ENCODE measurements around the gene CCDC106.

CCDC106 gene

DNA sequence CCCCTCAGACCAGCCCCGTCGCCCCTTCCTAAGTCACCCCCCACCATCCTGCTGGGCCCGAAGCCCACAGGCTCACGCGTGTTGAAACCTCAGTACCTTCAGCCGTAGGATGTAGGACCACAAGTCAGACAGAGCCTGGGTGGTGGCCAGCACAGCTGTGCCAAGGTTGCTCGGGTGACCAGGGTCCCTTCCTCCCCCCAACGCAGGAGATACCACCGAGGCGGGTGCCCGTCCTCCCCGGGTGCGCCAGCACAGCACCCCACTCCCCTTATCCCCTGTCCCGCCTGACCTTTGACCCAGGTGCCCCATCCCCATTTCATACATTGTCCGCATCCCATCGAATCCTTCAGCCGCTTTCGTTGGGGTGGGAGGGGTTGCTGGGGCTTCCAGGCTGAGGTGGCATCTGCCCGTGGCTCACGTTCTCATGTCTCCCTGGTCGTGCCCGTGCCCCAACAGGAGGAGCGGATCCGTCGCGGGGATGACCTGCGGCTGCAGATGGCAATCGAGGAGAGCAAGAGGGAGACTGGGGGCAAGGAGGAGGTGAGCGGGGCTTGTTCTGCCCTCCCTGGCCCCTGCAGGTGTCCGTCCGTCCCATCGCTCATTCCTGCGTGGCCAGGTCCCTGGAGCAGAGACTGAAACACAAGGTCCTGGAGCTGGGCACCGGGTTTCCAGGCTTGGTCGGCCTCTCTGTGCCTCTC, 41.5 kb downstream of the CCDC106 start:
- Histone ChIP-seq H3K4me3 (ENCODE audit: low read length) (no peak overlapping the region), H3K36me3 (ENCODE audit: insufficient read depth, low read length) (peaks cover 71% of the 10 kb centered on the region), H3K27ac (ENCODE audit: low read depth, low read length) (no peak overlapping the region), H3K9me3 (ENCODE audit: insufficient read depth, low read depth, low read length) (no peaks in the 10 kb centered on the region), H3K4me1 (ENCODE audit: insufficient read depth, low read length) (no peaks in the 10 kb centered on the region), H3K27me3 (ENCODE audit: insufficient read depth, low read length) (no peaks in the 10 kb centered on the region), H3K9ac (ENCODE audit: low read depth, low read length) (no peak overlapping the region)
- 97% methylated on average over 35 of the region's 35 CpGs for WGBS

- Histone ChIP-seq H3K9ac (ENCODE audit: low read depth, low read length) (no peak overlapping the region), H3K9me3 (ENCODE audit: insufficient read depth, low read depth, low read length) (no peaks in the 10 kb centered on the region), H3K4me1 (ENCODE audit: insufficient read depth, low read length) (no peaks in the 10 kb centered on the region), H3K27me3 (ENCODE audit: insufficient read depth, low read length) (no peaks in the 10 kb centered on the region), H3K36me3 (ENCODE audit: insufficient read depth, low read length) (peaks cover 70% of the 10 kb centered on the region), H3K27ac (ENCODE audit: low read depth, low read length) (no peak overlapping the region), H3K4me3 (ENCODE audit: low read length) (no peak overlapping the region)
- 95% methylated on average over 25 of the region's 25 CpGs for WGBS
Observed at GRCh38 chr19:55690109-55690768, 42.2 kb downstream of the CCDC106 start.

DNA sequence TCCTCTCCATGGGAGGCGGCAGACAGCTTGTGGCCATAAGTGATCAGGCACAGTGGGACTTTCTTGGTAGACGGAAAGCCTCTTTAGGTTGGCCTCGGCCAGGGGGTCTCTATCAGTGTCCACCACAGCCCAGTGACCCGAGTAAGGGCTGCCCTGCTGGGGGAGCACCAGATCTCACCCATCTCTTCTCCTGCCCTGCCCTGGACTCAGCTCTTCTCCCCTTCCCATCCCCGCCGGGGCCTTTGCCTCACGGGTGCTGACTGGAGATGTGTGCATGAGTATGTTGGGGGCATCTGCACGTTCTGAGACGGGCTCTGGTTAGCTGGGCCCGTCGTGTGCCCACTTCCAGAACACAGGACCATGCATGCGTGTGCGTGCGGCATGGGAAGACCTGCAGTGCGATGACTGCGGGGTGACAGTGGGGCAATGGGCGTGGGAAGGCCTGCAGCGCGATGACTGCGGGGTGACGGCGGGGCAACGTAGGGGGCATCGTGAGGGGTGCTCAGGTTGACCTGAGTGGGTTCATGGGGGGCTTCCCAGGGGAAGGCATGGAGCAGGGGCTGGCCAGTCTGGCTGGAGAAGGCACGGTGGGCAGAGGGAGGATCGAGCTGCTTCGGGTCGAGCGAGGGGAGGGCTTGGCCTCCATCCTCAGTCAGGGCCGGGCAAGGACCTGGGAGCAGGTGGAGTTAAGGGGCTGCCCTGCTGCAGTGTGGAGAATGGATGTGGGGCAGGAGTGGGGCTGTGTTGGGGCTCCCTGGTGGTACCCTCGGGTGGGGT, 42.9 kb downstream of the CCDC106 start:
- H3K36me3 ChIP-seq (ENCODE audit: insufficient read depth, low read length) = peaks cover 67% of the 10 kb centered on the region
- no peak overlapping the region for H3K27ac ChIP-seq (ENCODE audit: low read depth, low read length)
- no peaks in the 10 kb centered on the region for H3K27me3 ChIP-seq (ENCODE audit: insufficient read depth, low read length)
- H3K4me3 ChIP-seq (ENCODE audit: low read length) = no peak overlapping the region
- H3K4me1 ChIP-seq (ENCODE audit: insufficient read depth, low read length) = no peaks in the 10 kb centered on the region
- no peak overlapping the region for H3K9ac ChIP-seq (ENCODE audit: low read depth, low read length)
- WGBS = 95% methylated on average over 31 of the region's 31 CpGs
- no peaks in the 10 kb centered on the region for H3K9me3 ChIP-seq (ENCODE audit: insufficient read depth, low read depth, low read length)

DNA sequence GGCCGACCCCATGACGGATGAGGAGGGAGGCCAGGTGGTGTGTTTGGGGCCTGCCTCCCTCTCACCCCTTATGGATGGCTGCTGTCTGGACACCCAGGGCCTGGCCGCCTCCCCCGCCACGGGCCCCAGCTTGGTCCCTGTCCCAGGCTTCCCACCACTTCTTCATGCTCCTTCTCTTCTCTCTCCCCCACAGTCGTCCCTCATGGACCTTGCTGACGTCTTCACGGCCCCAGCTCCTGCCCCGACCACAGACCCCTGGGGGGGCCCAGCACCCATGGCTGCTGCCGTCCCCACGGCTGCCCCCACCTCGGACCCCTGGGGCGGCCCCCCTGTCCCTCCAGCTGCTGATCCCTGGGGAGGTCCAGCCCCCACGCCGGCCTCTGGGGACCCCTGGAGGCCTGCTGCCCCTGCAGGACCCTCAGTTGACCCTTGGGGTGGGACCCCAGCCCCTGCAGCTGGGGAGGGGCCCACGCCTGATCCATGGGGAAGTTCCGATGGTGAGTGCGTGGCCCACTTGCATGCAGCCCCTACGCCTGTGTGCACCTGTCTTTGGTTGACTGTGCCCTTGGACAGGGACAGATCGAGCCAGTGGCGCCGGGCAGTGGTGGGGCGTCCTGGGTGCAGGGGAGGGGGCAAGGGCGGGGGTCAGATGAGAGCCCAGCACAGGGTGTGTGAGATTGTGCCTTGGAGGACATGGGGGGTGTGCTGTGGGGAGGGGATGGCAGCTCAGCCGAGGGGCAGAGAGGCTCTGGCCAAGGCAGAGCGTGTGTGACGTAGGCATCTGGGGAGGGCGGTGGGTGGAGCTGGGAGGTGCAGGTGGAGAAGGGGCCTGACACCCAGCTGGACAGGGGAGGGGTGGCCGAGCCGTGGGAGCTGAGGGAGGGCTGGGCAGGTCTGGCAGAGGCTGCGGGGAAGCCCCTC, 43.8 kb downstream of the CCDC106 start:
- Histone ChIP-seq H3K9me3 (ENCODE audit: insufficient read depth, low read depth, low read length) (no peaks in the 10 kb centered on the region), H3K4me1 (ENCODE audit: insufficient read depth, low read length) (no peaks in the 10 kb centered on the region), H3K27ac (ENCODE audit: low read depth, low read length) (no peak overlapping the region), H3K9ac (ENCODE audit: low read depth, low read length) (no peak overlapping the region), H3K4me3 (ENCODE audit: low read length) (no peak overlapping the region), H3K36me3 (ENCODE audit: insufficient read depth, low read length) (peaks cover 70% of the 10 kb centered on the region), H3K27me3 (ENCODE audit: insufficient read depth, low read length) (no peaks in the 10 kb centered on the region)
- WGBS = 94% methylated on average over 31 of the region's 31 CpGs

DNA sequence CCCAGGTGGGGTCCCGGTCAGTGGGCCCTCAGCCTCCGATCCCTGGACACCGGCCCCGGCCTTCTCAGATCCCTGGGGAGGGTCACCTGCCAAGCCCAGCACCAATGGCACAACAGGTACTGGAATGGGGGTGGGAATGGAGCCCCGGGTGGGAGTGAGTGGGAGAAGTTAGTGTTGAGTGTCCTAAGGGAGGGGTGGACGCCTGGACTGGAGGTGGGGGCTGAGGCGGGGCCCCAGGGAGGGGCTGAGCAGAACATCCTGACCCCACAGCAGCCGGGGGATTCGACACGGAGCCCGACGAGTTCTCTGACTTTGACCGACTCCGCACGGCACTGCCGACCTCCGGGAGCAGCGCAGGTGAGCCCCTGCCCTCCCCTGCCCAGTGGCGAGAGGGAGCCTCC, 44.7 kb downstream of the CCDC106 start:
- H3K9ac ChIP-seq (ENCODE audit: low read depth, low read length) = no peak overlapping the region
- peaks cover 78% of the 10 kb centered on the region for H3K36me3 ChIP-seq (ENCODE audit: insufficient read depth, low read length)
- H3K27ac ChIP-seq (ENCODE audit: low read depth, low read length) = no peak overlapping the region
- WGBS = 94% methylated on average over 19 of the region's 19 CpGs
- no peaks in the 10 kb centered on the region for H3K4me1 ChIP-seq (ENCODE audit: insufficient read depth, low read length)
- no peaks in the 10 kb centered on the region for H3K9me3 ChIP-seq (ENCODE audit: insufficient read depth, low read depth, low read length)
- H3K4me3 ChIP-seq (ENCODE audit: low read length) = no peak overlapping the region
- H3K27me3 ChIP-seq (ENCODE audit: insufficient read depth, low read length) = no peaks in the 10 kb centered on the region

GRCh38 chr19:55693336-55693974, 45.4 kb downstream of the CCDC106 start:
- H3K9ac ChIP-seq (ENCODE audit: low read depth, low read length) = no peak overlapping the region
- no peaks in the 10 kb centered on the region for H3K9me3 ChIP-seq (ENCODE audit: insufficient read depth, low read depth, low read length)
- H3K27ac ChIP-seq (ENCODE audit: low read depth, low read length) = no peak overlapping the region
- no peaks in the 10 kb centered on the region for H3K4me1 ChIP-seq (ENCODE audit: insufficient read depth, low read length)
- no peaks in the 10 kb centered on the region for H3K27me3 ChIP-seq (ENCODE audit: insufficient read depth, low read length)
- 95% methylated on average over 20 of the region's 20 CpGs for whole genome bisulfite sequencing
- peaks cover 76% of the 10 kb centered on the region for H3K36me3 ChIP-seq (ENCODE audit: insufficient read depth, low read length)
- no peak overlapping the region for H3K4me3 ChIP-seq (ENCODE audit: low read length)

DNA sequence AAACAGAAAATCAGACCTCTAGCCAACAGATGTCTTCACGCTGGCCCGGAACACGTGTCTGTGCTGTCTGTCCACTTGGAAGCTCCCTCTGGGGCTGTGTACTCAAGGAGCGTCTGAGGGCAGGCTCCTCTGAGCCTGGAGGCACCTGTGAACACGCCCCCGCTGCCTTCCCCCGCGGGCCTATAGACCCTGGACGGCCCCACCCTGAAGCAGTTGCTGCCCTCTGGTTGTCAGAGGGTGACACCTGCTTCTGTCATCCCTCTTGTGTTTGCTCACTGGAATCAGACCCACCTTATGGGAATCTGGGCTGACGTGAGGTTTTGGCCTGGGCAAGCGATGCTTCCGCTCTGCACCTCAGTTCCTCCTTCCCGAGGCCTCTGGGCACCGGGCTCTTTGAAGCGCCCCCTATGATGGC, 46.2 kb downstream of the CCDC106 start:
- H3K27ac ChIP-seq (ENCODE audit: low read depth, low read length) = no peak overlapping the region
- 95% methylated on average over 15 of the region's 15 CpGs for WGBS
- no peak overlapping the region for H3K9ac ChIP-seq (ENCODE audit: low read depth, low read length)
- no peaks in the 10 kb centered on the region for H3K27me3 ChIP-seq (ENCODE audit: insufficient read depth, low read length)
- H3K4me3 ChIP-seq (ENCODE audit: low read length) = no peak overlapping the region
- peaks cover 71% of the 10 kb centered on the region for H3K36me3 ChIP-seq (ENCODE audit: insufficient read depth, low read length)
- H3K9me3 ChIP-seq (ENCODE audit: insufficient read depth, low read depth, low read length) = no peaks in the 10 kb centered on the region
- no peaks in the 10 kb centered on the region for H3K4me1 ChIP-seq (ENCODE audit: insufficient read depth, low read length)

- H3K27me3 ChIP-seq (ENCODE audit: insufficient read depth, low read length) = no peaks in the 10 kb centered on the region
- WGBS = 96% methylated on average over 30 of the region's 37 CpGs
- H3K4me1 ChIP-seq (ENCODE audit: insufficient read depth, low read length) = no peaks in the 10 kb centered on the region
- H3K4me3 ChIP-seq (ENCODE audit: low read length) = no peak overlapping the region
- H3K9me3 ChIP-seq (ENCODE audit: insufficient read depth, low read depth, low read length) = no peaks in the 10 kb centered on the region
- H3K9ac ChIP-seq (ENCODE audit: low read depth, low read length) = no peak overlapping the region
- H3K27ac ChIP-seq (ENCODE audit: low read depth, low read length) = no peak overlapping the region
- peaks cover 69% of the 10 kb centered on the region for H3K36me3 ChIP-seq (ENCODE audit: insufficient read depth, low read length)
Observed at GRCh38 chr19:55694656-55695491, 46.9 kb downstream of the CCDC106 start.

GRCh38 chr19:55695511-55696290, 47.7 kb downstream of the CCDC106 start:
- Histone ChIP-seq H3K36me3 (ENCODE audit: insufficient read depth, low read length) (peaks cover 64% of the 10 kb centered on the region), H3K27me3 (ENCODE audit: insufficient read depth, low read length) (no peaks in the 10 kb centered on the region), H3K4me3 (ENCODE audit: low read length) (no peak overlapping the region), H3K27ac (ENCODE audit: low read depth, low read length) (no peak overlapping the region), H3K9ac (ENCODE audit: low read depth, low read length) (no peak overlapping the region), H3K4me1 (ENCODE audit: insufficient read depth, low read length) (no peaks in the 10 kb centered on the region), H3K9me3 (ENCODE audit: insufficient read depth, low read depth, low read length) (no peaks in the 10 kb centered on the region)
- 96% methylated on average over 21 of the region's 23 CpGs for WGBS
